GM18517 (cell line): ENCODE measurements around the gene TMEM229B.
A peak's percentile ranks its signal among the peaks of the same experiment; 100 is the strongest.

Source experiments
- ATAC-seq: cut with Tn5 transposase; IDR thresholded peaks from one replicate; pipeline ENCODE4 v1.9.1; 2021; ENCODE audit warnings: mild to moderate bottlenecking, moderate library complexity; ENCODE audit not compliant: unreplicated experiment

The TMEM229B gene

GRCh38 chr14:67487937-67488893, at the start of gene TMEM229B:
TMEM229B (minus strand) TSS chr14:67488721; CDS start chr14:67473923, 14,798 bp downstream.
- ATAC-seq: peak; percentile 94

GRCh38 chr14:67537736-67538135, 49.2 kb upstream of the TMEM229B start:
- no peak for ATAC-seq

DNA sequence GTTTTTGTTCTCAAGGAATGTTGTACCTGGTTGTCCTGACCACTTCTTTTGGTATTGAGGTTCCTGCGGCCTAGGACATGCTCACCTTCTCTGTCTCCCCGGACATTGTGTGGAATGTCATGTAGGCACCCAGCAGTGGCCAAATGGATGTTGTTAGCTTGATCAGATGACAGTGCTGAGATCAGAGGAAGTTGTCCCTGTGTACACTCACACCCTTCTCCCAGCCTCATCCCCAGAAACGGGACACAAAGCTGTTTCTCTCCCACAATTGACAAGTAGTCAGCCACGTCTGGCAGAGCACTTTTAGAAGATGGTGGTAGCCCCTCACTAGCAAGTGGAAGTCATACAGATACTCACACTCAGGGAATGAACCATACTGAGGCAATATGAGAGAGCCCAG, 47.6 kb upstream of the TMEM229B start:
- ATAC-seq: no peak

GRCh38 chr14:67533754-67534085, 45.2 kb upstream of the TMEM229B start:
- ATAC-seq: no peak

- ATAC-seq: no peak
Measured at GRCh38 chr14:67532998-67533753, 44.7 kb upstream of the TMEM229B start, which contains the start of gene PLEKHH1. PLEKHH1 (plus strand) TSS chr14:67533290; CDS start chr14:67541868, 8,578 bp downstream.

DNA sequence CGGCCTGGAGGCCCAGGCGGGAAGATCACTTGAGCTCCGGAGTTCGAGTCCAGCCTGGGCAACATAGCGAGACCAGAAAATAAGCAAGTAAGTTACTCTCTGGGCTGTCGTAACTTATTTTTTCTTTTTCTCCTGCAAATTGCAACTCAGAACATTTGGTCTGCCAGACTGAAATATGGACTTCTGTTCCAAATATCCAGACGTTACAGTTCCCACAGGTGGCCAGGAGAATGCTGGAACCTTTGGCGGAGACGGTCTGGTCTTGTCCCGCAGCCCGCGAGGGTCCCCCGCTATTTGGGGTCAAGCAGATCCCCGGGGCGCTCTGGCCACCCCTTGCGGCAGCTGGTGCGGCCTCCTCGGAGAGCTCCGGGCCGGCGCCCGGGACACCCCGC, 44.1 kb upstream of the TMEM229B start:
- ATAC-seq: no peak

DNA sequence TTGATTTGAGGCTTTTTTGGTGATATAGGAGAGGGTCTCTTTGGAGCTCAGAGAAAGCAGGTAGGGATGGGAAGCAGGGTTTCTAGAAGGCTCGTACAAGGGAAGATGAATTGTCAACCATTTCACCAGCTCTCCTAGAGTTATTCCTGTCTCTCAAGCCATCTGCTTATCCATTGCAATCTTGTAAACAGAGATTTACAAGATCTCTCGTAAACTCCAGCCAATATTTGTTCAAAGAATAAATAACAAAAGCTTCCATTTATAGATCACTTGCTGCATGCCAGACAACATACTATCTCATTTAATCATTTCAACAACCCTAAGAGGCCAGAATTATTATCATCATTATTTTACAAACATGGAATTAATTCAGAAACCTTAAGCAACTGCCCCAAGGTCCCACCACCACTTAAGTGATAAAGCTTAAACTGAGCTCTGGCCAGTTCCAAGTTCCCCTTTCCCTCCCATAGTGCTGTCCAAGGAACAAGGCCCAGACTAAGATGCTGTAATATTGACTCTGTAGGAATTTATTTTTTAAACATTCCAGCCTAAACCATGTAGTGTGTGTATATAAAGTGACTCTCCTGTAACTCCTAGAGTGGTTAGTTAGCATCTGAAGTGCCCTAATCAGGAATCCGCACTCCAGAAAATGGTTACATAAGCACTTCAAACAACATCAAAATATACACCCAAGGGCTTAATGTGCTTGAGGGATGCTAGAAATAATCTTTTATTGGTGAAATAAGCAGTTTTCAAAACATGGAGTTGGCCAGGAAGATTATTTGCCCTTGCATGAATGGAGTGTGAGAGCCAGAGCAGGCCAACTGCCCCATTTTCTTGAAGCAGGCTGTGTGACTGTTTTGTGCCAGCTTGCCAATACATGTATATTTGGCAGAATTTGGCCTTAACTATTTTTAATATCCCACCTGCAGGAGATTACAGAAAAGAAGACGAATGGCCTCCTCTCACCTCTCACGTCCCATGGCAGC, 41.7 kb upstream of the TMEM229B start:
- ATAC-seq: no peak

GRCh38 chr14:67528276-67528675, 39.8 kb upstream of the TMEM229B start:
- no peak for ATAC-seq

- no peak for ATAC-seq
Measured at GRCh38 chr14:67527756-67528155, 39.2 kb upstream of the TMEM229B start.

GRCh38 chr14:67526676-67527459, 38.3 kb upstream of the TMEM229B start:
- no peak for ATAC-seq

DNA sequence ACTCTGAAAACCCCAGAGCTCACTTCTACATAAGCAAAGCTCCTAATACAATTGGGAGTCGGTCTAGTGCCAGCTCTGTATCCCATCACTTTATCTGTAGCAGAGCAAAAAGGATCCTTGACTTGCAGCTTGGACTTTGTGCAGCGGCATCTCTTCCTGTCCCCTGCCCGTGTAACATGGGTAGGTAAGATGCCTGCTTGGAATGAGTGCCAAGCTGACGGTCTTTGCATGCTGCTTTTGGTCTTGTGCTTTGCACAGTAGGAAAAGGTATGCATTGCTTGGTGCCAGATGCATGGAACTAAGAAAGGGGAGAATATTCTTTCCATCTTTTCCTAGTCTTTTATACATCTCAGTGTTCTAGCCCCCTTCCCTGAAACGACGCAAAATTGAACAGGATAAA, 37.7 kb upstream of the TMEM229B start:
- no peak for ATAC-seq

GRCh38 chr14:67525389-67525788, 36.9 kb upstream of the TMEM229B start:
- no peak for ATAC-seq

GRCh38 chr14:67524634-67524963, 36.1 kb upstream of the TMEM229B start:
- no peak for ATAC-seq

GRCh38 chr14:67523764-67524633, 35.5 kb upstream of the TMEM229B start:
- ATAC-seq: no peak

- ATAC-seq: no peak
Measured at GRCh38 chr14:67522270-67522669, 33.7 kb upstream of the TMEM229B start.

DNA sequence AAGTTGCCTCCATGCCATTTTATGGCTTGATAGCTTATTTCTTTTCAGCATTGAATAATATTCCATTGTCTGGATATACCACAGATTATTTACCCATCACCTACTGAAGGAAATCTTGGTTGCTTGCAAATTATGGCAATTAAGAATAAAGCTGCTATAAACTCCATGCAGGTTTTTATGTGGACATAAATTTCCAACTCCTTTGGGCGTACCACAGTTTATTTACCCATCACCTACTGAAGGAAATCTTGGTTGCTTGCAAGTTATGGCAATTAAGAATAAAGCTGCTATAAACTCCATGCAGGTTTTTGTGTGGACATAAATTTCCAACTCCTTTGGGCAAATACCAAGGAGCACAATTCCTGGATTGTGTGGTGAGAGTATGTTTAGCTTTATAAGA, 32.0 kb upstream of the TMEM229B start:
- no peak for ATAC-seq

GRCh38 chr14:67519406-67519805, 30.9 kb upstream of the TMEM229B start:
- no peak for ATAC-seq

- ATAC-seq: no peak
Measured at GRCh38 chr14:67517083-67517482, 28.6 kb upstream of the TMEM229B start.

GRCh38 chr14:67516676-67517075, 28.2 kb upstream of the TMEM229B start:
- ATAC-seq: no peak
